Activated naive CD4-positive, alpha-beta T cell treated with anti-CD3 and anti-CD28 coated beads, Interleukin-2, amount 10 ng/mL, durations not matched to agents 7 days and 5 days (primary cell): ENCODE results near the gene SARDH.
A peak's percentile ranks its signal among the peaks of the same experiment; 100 is the strongest.

Source experiments
- CTCF ChIA-PET: fragments of 350-600 bp; sonication (Branson Sonifier 250); formaldehyde crosslinking; loops from one replicate; lab custom pipeline; 2021; ENCODE audit warnings: antibody characterized with exemption; lab: Charles Lee
- DNase-seq: peaks from one replicate; pipeline ENCODE4 v3.0.0-alpha.2; 2020
- H3K27ac Mint-ChIP-seq: one replicate; pipeline ENCODE4 v1.8.0; 2021; ENCODE audit warnings: mild to moderate bottlenecking, moderate library complexity, mixed read lengths
- H3K27me3 Mint-ChIP-seq: one replicate; pipeline ENCODE4 v1.8.0; 2021; ENCODE audit warnings: mild to moderate bottlenecking, mixed read lengths
- H3K36me3 Mint-ChIP-seq: one replicate; pipeline ENCODE4 v1.8.0; 2021; ENCODE audit warnings: mixed read lengths
- H3K4me1 Mint-ChIP-seq: one replicate; pipeline ENCODE4 v1.8.0; 2021; ENCODE audit warnings: mixed read lengths
- H3K4me3 Mint-ChIP-seq: one replicate; pipeline ENCODE4 v1.8.0; 2021; ENCODE audit warnings: mild to moderate bottlenecking, moderate library complexity, mixed read lengths
- H3K9me3 Mint-ChIP-seq: one replicate; pipeline ENCODE4 v1.8.0; 2021; ENCODE audit warnings: mixed read lengths

The SARDH gene

DNA sequence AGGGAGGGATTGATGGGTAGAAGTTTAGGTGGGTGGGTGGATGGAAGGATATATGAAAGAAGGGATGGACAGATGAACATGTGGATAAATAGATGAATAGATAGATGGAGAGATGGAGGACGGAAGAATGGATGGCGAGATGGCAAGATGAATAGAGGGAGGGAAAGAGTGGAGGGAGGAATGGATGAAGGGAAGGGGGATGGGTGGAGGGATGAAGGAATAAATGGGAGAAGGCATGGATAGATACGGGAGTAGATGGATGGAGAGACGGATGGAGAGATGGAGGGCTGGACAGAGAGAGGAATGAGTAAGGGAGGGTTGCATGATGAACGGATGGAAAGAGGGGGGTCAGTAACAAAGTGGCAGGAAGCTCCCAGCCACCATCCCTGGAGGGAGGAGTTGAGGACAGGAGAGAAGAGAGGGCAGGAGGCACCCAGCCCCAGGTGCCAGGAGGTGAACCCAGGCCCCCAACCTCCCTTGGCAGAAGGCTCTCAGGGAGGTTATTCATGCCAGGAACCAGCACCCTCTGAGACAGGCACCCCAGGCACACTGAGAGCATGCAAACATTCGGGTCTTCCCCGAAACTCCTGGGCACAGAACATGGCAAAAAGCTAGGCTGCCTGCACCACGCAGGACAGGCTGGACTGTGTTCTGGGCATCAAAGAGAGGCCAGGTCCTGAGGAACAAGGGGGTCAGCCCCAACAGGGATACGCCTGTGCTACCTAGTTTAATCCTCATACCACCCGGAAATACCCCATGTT, 9.1 kb downstream of the SARDH start:
- CTCF ChIA-PET = interaction anchor here (1.2 kb wide), 1 partner anchor 11 kb away, joined by 3 read pairs; no protein-coding TSS in a partner anchor
- Mint-ChIP-seq H3K4me1 (peaks cover 8% of the 10 kb centered on the region), H3K4me3 (no peak overlapping the region), H3K27me3 (peaks cover 14% of the 10 kb centered on the region), H3K9me3 (no peaks in the 10 kb centered on the region), H3K36me3 (no peaks in the 10 kb centered on the region), H3K27ac (no peak overlapping the region)
- DNase-seq = no peak

GRCh38 chr9:133727876-133728441, 10.2 kb downstream of the SARDH start:
- no peak for DNase-seq
- peaks cover 19% of the 10 kb centered on the region for H3K27me3 Mint-ChIP-seq
- peaks cover 8% of the 10 kb centered on the region for H3K4me1 Mint-ChIP-seq
- no peak overlapping the region for H3K27ac Mint-ChIP-seq
- H3K36me3 Mint-ChIP-seq = no peaks in the 10 kb centered on the region
- CTCF ChIA-PET = interaction anchor here (1.0 to 3.1 kb wide), 7 partner anchors 15 to 266 kb away, joined by 4 to 24 read pairs (median 7); no protein-coding TSS in a partner anchor
- no peak overlapping the region for H3K4me3 Mint-ChIP-seq
- no peaks in the 10 kb centered on the region for H3K9me3 Mint-ChIP-seq

DNA sequence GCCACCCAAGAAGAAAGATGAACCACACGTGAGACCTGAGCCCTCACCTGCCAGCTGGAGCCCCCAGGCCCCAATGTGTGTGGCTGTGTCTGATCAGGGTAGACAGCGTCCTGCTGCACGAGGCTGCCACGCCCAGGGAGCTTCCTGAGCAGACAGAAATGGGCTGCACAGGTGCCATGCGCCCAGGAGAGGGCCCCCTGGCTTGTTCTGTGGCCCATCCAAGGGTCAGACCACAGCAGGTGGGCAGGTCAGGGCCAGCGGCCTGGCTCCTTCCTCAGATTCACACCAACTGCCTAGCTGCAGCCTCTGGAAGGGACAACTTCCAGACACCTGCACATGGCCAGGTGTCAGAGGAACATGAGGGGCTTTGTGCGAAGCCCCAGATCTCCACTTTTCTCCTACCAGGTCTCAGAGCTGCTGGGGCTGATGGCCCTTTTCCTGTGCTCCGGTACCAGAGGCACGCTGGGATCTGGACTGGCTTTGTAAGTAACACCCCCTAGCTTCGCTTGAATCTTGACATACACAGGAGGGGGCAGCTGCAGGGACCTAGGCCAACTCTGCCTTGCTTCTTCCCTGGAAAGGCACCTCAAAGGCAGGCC, 10.8 kb downstream of the SARDH start:
- H3K4me3 Mint-ChIP-seq = no peak overlapping the region
- peaks cover 23% of the 10 kb centered on the region for H3K27me3 Mint-ChIP-seq

DNA sequence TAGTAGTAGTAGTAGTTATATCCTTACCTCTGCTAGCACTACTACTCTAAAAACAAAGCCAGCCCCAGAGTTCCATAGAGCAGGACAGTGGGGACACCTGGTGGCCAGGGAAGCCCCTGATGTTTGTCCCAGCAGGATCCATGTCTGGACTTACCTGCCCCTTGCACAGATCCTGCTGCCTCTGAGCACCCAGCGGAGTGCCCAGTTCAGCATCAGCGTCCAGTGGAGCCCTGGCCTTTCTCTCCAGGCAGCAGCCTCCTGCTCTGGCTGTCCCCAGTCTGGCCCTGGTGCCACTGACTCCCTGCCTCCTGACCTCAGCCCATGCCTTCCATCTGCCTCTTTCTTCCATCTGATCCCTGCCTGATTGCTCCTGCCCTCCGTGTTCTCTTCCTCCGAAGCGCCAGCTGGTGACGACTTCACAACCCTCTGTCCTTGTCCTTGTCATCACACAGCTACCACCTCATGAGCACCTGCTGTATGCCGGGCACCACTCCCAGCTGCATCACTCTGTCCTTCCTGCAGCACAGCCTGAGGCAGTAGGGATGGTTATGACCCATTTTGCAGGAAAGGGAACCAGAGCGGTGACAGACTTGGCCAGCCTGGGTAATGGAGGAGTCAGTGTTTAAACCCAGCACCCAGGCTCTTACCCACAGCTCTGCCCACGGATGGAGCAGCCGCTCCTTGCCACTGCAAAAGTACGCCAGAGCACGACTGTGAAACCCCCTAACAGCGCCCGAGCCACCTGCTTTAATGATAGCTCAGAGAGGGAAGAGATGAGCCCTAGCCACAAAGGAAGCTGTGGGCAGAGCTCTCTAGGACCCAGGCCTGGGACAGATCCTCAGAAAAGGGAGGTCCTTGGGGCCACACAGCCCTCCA, 11.5 kb downstream of the SARDH start:
- Mint-ChIP-seq H3K9me3 (no peaks in the 10 kb centered on the region), H3K27me3 (peaks cover 23% of the 10 kb centered on the region)

More for the DNA sequence above, 10.8 kb downstream of the SARDH start:
- Mint-ChIP-seq H3K27ac (no peak overlapping the region), H3K36me3 (no peaks in the 10 kb centered on the region), H3K9me3 (no peaks in the 10 kb centered on the region), H3K4me1 (peaks cover 8% of the 10 kb centered on the region)
- CTCF ChIA-PET = interaction anchor here (0.8 to 3.1 kb wide), 10 partner anchors 13 to 267 kb away, joined by 3 to 24 read pairs (median 4); no protein-coding TSS in a partner anchor
- no peak for DNase-seq

GRCh38 chr9:133725886-133726285, 12.3 kb downstream of the SARDH start:
- H3K27me3 Mint-ChIP-seq = peaks cover 29% of the 10 kb centered on the region
- no peak overlapping the region for H3K4me3 Mint-ChIP-seq
- peaks cover 8% of the 10 kb centered on the region for H3K4me1 Mint-ChIP-seq
- CTCF ChIA-PET = interaction anchor here (1.3 to 3.1 kb wide), 4 partner anchors 10 to 193 kb away, joined by 4 to 24 read pairs (median 4); no protein-coding TSS in a partner anchor
- H3K27ac Mint-ChIP-seq = no peak overlapping the region
- H3K36me3 Mint-ChIP-seq = no peaks in the 10 kb centered on the region
- H3K9me3 Mint-ChIP-seq = no peaks in the 10 kb centered on the region
- no peak for DNase-seq

More for the DNA sequence above, 11.5 kb downstream of the SARDH start:
- Mint-ChIP-seq H3K36me3 (no peaks in the 10 kb centered on the region), H3K4me1 (peaks cover 8% of the 10 kb centered on the region), H3K4me3 (no peak overlapping the region), H3K27ac (no peak overlapping the region)
- CTCF ChIA-PET = interaction anchor here (0.8 to 3.1 kb wide), 10 partner anchors 12 to 268 kb away, joined by 3 to 24 read pairs (median 4); no protein-coding TSS in a partner anchor
- peak; percentile 79 for DNase-seq

- Mint-ChIP-seq H3K4me1 (no peaks in the 10 kb centered on the region), H3K4me3 (no peak overlapping the region), H3K27me3 (peaks cover 27% of the 10 kb centered on the region), H3K9me3 (peaks cover 4% of the 10 kb centered on the region), H3K27ac (no peak overlapping the region), H3K36me3 (no peaks in the 10 kb centered on the region)
- CTCF ChIA-PET = no interaction called here
- peak; percentile 11 for DNase-seq
Measured at GRCh38 chr9:133718563-133719315, 19.4 kb downstream of the SARDH start.

DNA sequence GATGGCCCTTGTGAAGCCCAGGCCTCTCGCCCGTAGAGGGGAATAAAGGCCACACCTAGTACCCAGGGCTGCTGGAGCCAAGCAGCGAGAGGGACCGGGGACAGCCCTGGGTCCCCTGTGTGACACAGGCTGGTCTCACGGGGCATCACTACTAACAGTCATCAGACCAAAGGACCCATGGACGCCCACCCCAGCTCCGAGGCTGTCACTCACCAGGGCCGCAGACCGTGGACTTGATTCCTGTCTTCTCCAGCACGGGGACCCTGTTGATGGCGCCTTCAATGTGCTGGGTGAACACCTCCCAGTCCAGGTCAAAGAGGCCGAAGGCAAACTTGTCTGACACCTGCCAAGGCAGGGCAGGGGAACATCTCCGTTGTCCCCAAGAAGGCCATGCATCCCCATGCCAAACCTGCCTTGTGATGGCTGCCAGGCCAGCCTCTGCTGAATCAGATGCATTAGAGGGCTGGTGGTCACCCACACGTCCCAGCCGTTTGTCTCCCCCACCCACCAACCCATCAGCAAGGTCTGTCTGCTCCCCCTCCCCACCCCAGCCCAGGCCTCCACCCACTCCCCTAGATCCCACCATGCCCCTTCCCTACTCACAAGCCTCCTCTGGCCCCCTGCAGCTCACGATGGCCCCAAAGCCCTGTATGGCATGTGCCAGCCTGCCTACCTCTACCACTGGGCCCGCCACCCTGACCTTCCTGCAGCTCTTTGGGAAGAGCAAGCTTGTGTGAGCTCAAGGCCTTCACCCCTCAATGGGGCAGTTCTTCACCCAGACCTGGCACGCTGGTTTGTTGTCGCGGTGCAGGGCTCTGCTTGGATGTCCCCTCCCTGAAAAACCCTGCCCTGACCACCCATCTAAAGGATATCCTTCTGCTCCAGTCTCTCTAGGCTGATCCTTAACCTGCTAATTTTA, 20.8 kb downstream of the SARDH start:
- H3K4me3 Mint-ChIP-seq = no peak overlapping the region
- H3K36me3 Mint-ChIP-seq = no peaks in the 10 kb centered on the region
- H3K9me3 Mint-ChIP-seq = peaks cover 4% of the 10 kb centered on the region
- no peaks in the 10 kb centered on the region for H3K4me1 Mint-ChIP-seq
- DNase-seq = peak; percentile 17
- H3K27ac Mint-ChIP-seq = no peak overlapping the region
- CTCF ChIA-PET = interaction anchor here (1.2 to 3.9 kb wide), 4 partner anchors 26 to 128 kb away, joined by 3 to 18 read pairs (median 4); no protein-coding TSS in a partner anchor
- H3K27me3 Mint-ChIP-seq = peaks cover 18% of the 10 kb centered on the region

DNA sequence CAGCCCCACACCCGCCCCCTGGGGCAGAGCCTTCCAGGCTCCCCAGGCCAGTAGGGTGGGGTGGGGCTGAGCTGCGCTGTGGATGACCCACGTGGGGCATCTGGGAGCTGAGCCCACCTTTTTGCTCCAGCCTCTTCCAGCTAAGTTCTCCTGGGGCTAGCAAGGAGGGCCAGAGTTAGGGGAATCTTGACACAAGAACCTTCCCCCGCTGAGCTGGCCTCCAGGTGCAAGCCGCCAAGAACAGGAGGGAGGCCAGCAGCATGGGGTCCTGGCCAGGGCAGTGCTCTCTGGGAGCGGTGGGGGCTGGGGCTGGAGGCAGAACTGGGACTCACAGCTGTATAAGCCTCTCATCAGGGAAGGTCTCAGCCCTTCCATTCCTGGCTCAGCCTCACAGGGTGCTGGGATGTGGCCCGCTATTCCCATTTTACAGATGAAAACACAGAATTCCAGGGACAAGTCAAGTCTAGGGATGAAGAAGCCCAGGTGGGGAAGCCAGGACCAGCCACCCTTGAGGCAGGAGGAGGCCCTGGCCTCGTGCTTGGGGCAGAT, 21.5 kb downstream of the SARDH start:
- Mint-ChIP-seq H3K4me1 (no peaks in the 10 kb centered on the region), H3K9me3 (peaks cover 4% of the 10 kb centered on the region), H3K27me3 (peaks cover 17% of the 10 kb centered on the region), H3K4me3 (no peak overlapping the region), H3K27ac (no peak overlapping the region), H3K36me3 (no peaks in the 10 kb centered on the region)
- DNase-seq = peak; percentile 11
- CTCF ChIA-PET = interaction anchor here (1.0 to 3.9 kb wide), 5 partner anchors 8 to 127 kb away, joined by 3 to 18 read pairs (median 4); no protein-coding TSS in a partner anchor

DNA sequence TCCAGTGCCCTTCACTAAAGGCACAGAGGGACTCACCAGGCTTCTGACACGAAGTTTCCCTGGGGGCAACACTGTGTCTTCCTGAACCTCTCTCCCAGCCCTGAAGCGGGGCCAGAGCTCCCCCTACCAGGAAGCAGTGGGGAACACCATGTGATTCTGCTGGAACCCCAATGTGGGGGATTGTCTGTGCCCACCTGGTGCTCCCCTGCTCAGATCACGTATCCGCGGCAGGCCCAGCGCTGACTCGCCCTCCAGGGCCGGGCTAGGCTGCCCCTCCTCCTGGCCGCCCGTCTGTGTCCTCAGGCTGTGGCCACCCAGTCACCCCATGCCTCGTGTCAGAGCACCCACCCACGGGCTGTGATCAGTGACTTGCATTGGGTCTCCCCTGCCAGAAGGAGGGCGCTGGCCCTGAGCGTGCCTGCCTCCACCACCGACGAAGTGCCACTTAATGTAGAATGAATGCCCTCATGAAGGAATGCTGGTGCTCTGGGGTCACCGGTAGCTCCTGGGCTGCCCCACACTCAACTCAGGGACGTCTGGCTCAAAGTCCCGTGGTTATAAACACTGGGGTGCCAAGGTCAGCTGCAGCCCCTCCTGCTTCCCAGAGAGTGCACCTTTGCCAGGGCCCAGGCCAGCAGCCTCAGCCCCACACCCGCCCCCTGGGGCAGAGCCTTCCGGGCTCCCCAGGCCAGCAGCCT, 22.1 kb downstream of the SARDH start:
- no peak overlapping the region for H3K4me3 Mint-ChIP-seq
- H3K27me3 Mint-ChIP-seq = peaks cover 15% of the 10 kb centered on the region
- H3K4me1 Mint-ChIP-seq = no peaks in the 10 kb centered on the region
- peaks cover 4% of the 10 kb centered on the region for H3K9me3 Mint-ChIP-seq
- CTCF ChIA-PET = interaction anchor here (1.0 to 3.9 kb wide), 4 partner anchors 9 to 126 kb away, joined by 3 to 18 read pairs (median 4); no protein-coding TSS in a partner anchor
- peak; percentile 53 for DNase-seq
- H3K36me3 Mint-ChIP-seq = no peaks in the 10 kb centered on the region
- no peak overlapping the region for H3K27ac Mint-ChIP-seq

GRCh38 chr9:133715295-133715865, 22.8 kb downstream of the SARDH start:
- peaks cover 1% of the 10 kb centered on the region for H3K9me3 Mint-ChIP-seq
- peaks cover 20% of the 10 kb centered on the region for H3K27me3 Mint-ChIP-seq
- H3K27ac Mint-ChIP-seq = no peak overlapping the region
- peaks cover 3% of the 10 kb centered on the region for H3K4me1 Mint-ChIP-seq
- H3K4me3 Mint-ChIP-seq = no peak overlapping the region
- peak; percentile 14 for DNase-seq
- CTCF ChIA-PET = interaction anchor here (0.8 to 3.9 kb wide), 5 partner anchors 10 to 126 kb away, joined by 3 to 18 read pairs (median 4); no protein-coding TSS in a partner anchor
- no peaks in the 10 kb centered on the region for H3K36me3 Mint-ChIP-seq
